ENCODE data around the gene PCDHGC5.

PCDHGC5 gene

GRCh38 chr5:141488591-141489561 lies at the start of gene PCDHGC5:
Gene PCDHGC5, plus strand, starts transcription at chr5:141489081. Its CDS starts 160 bp downstream, at chr5:141489241.
- DNase-seq = no peak

GRCh38 chr5:141439411-141440141 lies 49.3 kb upstream of the PCDHGC5 start:
- DNase-seq = no peak

- DNase-seq = no peak
Measured at GRCh38 chr5:141440341-141440740, 48.5 kb upstream of the PCDHGC5 start.

- no peak for DNase-seq
Measured at GRCh38 chr5:141441571-141442170, 47.2 kb upstream of the PCDHGC5 start.

- DNase-seq = no peak
Measured at GRCh38 chr5:141465351-141465750, 23.5 kb upstream of the PCDHGC5 start.

GRCh38 chr5:141475625-141476131 lies 13.2 kb upstream of the PCDHGC5 start, which contains the start of gene PCDHGC3:
Gene PCDHGC3, plus strand, starts transcription at chr5:141475966. Its CDS starts 151 bp downstream, at chr5:141476117.
- peak; percentile 44 for DNase-seq

- DNase-seq = no peak
Measured at GRCh38 chr5:141476132-141476911, 12.6 kb upstream of the PCDHGC5 start.

GRCh38 chr5:141477044-141477575 lies 11.8 kb upstream of the PCDHGC5 start:
- DNase-seq = no peak

GRCh38 chr5:141477815-141478214 lies 11.1 kb upstream of the PCDHGC5 start:
- no peak for DNase-seq

GRCh38 chr5:141478321-141478945 lies 10.4 kb upstream of the PCDHGC5 start:
- no peak for DNase-seq

GRCh38 chr5:141479776-141480175 lies 9.1 kb upstream of the PCDHGC5 start:
- no peak for DNase-seq

- no peak for DNase-seq
Measured at GRCh38 chr5:141483902-141484301, 5.0 kb upstream of the PCDHGC5 start.

- DNase-seq = no peak
Measured at GRCh38 chr5:141484310-141484640, 4.6 kb upstream of the PCDHGC5 start.

- DNase-seq = no peak
Measured at GRCh38 chr5:141484641-141485311, 4.1 kb upstream of the PCDHGC5 start, which contains the start of gene PCDHGC4. Gene PCDHGC4, plus strand, starts transcription at chr5:141485030. Its CDS starts 144 bp downstream, at chr5:141485174.

GRCh38 chr5:141485321-141486055 lies 3.4 kb upstream of the PCDHGC5 start:
- DNase-seq = no peak

GRCh38 chr5:141486091-141486490 lies 2.8 kb upstream of the PCDHGC5 start:
- DNase-seq = no peak

GRCh38 chr5:141487131-141487530 lies 1.8 kb upstream of the PCDHGC5 start:
- DNase-seq = no peak

GRCh38 chr5:141489841-141490240 lies 960 bp downstream of the PCDHGC5 start:
- DNase-seq = no peak

GRCh38 chr5:141490271-141490670 lies 1.4 kb downstream of the PCDHGC5 start:
- no peak for DNase-seq

- no peak for DNase-seq
Measured at GRCh38 chr5:141490771-141491170, 1.9 kb downstream of the PCDHGC5 start.
